VCaP (cell line): ENCODE results near the gene LPIN2.
"Not testable (repeated sequence)": the region's sequence is repeated elsewhere in the genome, so short reads cannot be mapped to it uniquely, and the experiment has no call there.

ENCODE experiments used
- H3K27ac ChIP-seq: fragments of 450-650 bp; 2 replicates; pipeline ENCODE4 v1.5.1; 2017
- TF ChIP-seq, protein P1 (sequence below): fragments of 450-650 bp; conservative IDR thresholded peaks from 2 replicates; pipeline ENCODE4 v1.5.1; 2017; ENCODE audit warnings: mild to moderate bottlenecking, moderate library complexity

LPIN2 gene

DNA sequence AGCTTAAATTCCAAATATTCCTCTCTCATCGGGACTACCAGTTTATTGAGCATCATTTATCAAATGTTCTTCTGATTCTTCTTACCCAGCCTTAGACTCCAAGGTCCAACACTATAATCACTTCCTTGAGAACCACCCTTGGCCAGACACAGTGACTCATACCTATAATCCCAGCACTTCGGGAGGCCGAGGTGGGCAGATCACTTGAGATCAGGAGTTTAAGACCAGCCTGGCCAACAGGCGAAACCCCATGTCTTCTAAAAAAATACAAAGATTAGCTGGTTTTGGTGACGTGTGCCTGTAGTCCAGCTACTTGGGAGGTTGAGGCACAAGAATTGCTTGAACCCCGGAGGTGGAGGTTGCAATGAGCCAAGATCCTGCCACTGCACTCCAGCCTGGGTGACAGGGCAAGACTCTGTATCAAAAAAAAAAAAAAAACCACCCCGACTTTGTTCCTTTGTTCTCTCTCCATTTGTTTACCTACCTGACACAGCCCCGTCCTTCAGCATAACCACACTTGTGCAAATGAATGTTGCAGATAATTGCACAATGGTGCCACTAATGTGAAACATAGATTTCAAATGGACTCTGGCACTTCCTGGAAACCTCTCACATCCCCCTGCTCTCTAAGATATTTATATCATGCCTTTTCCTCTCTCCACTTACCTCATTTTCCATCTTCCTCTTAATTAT lies 38.9 kb upstream of the LPIN2 start:
- TF ChIP-seq, protein P1, sequence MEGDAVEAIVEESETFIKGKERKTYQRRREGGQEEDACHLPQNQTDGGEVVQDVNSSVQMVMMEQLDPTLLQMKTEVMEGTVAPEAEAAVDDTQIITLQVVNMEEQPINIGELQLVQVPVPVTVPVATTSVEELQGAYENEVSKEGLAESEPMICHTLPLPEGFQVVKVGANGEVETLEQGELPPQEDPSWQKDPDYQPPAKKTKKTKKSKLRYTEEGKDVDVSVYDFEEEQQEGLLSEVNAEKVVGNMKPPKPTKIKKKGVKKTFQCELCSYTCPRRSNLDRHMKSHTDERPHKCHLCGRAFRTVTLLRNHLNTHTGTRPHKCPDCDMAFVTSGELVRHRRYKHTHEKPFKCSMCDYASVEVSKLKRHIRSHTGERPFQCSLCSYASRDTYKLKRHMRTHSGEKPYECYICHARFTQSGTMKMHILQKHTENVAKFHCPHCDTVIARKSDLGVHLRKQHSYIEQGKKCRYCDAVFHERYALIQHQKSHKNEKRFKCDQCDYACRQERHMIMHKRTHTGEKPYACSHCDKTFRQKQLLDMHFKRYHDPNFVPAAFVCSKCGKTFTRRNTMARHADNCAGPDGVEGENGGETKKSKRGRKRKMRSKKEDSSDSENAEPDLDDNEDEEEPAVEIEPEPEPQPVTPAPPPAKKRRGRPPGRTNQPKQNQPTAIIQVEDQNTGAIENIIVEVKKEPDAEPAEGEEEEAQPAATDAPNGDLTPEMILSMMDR = no peak
- H3K27ac ChIP-seq = no peak overlapping the region

DNA sequence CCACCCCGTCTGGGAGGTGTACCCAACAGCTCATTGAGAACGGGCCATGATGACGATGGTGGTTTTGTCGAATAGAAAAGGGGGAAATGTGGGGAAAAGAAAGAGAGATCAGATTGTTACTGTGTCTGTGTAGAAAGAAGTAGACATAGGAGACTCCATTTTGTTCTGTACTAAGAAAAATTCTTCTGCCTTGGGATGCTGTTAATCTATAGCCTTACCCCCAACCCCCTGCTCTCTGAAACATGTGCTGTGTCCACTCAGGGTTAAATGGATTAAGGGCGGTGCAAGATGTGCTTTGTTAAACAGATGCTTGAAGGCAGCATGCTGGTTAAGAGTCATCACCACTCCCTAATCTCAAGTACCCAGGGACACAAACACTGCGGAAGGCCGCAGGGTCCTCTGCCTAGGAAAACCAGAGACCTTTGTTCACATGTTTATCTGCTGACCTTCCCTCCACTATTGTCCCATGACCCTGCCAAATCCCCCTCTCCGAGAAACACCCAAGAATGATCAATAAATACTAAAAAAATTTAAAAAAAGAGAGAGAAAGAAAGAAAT lies 37.0 kb upstream of the LPIN2 start:
- H3K27ac ChIP-seq = not testable (repeated sequence)

DNA sequence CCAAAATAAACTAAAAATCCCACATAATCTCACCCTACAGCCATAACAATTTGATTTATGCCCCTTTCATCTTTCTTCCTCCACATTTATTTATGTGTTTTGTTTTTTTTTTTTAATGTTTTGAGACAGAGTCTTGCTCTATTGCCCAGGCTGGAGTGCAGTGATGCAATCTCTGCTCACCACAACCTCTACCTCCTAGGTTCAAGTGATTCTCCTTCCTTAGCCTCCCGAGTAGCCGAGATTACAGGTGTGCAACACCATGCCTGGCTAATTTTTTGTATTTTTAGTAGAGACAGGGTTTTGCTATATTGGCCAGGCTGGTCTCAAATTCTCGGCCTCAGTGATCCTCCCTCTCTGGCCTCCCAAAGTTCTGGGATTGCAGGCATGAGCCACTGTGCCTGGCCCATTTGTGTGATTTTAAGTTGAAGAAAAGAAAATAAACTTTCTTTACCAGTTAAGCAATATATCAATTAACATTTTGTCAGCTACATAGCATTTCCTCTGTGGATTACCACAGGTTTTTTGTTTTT lies 35.9 kb upstream of the LPIN2 start:
- TF ChIP-seq, protein P1 = no peak
- no peak overlapping the region for H3K27ac ChIP-seq

DNA sequence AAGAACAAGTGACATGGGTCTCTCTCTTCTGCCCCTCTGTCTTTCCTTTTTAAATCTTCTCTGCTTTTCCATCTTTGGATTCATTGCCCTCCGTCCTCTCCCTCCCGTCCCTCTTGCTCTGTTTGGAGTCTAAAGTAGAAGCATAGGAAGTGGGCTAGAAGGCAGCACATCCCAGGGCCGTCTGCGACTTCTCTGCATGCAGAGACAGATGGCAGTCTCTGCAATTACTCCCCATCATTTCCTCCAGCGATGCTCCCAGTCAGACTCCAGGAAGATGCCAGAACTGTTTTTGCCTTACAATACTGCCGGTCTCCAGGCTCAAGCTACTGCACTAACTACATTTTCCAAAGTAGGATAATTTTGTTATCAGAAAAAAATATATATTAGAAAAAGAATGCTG lies 35.2 kb upstream of the LPIN2 start:
- no peak overlapping the region for H3K27ac ChIP-seq
- TF ChIP-seq, protein P1 = no peak

DNA sequence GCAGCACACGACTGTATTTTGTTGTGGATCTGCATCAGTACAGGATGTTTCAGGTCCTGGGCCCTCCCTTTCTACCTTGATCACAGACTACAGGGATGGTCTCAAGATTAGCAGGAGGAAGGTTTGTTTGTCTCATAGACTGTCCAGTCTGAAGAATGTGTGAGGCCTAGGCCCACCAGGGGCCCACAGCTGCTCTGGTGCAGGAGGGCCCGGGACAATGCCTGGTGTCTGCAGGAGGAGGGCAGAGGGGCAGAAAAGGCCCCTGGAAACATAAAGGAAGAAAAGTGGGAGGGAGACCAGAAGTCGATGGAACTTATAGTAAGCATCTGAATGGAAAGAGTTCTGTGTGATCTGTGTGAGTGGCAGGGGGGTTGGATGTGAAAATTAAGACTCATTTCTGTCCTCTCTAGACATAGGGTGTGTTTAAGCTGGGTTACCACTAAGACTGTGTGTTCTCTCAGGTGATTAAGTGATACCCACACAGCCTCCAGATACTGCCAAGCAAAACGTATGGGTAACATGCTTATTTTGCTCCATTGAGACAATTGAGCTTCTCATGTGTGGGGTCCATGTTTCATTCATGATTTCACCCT lies 33.4 kb upstream of the LPIN2 start:
- H3K27ac ChIP-seq = peak overlapping the region; percentile 98
- TF ChIP-seq, protein P1 = no peak

DNA sequence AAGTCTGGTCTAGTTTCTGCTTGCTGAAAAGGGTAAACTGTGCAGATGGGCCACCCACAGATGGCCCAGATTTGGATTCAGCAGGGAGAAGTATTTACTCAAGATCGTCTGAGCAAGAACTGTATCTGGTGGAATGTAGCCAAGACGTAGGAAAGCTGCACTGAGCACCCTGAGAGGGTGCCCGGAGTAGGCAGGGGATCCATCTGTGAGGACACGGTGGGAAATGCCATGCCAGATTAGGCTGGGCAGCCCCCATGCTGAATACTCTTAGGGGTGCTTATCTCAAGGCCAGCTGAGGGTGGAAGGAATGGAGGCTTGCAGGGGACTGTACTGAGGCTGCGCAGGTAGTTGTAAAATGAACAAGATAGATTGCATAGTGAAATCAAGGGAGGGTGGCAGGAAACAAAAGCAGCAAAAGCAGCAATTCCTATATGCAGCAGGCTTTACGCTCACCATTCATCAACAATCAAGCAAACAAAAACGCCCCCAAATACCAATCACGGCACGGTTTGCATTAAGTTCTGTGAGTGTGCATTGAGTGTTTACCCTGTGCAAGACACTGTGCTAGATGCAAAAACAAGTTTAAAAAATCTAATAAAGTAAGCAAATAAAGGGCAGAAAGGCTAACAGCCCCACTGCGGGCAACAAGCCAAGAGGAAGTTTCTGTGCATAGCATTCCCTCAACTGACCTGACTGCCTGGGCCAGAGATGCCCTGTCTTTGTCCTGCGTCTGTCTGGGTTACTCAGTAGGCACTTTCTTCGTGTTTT lies 32.2 kb upstream of the LPIN2 start:
- TF ChIP-seq, protein P1 = no peak

GRCh38 chr18:3042379-3042778 lies 29.4 kb upstream of the LPIN2 start:
- peak overlapping the region; percentile 98 for H3K27ac ChIP-seq

More for the DNA sequence above, 32.2 kb upstream of the LPIN2 start:
- H3K27ac ChIP-seq = peak overlapping the region; percentile 98

More at GRCh38 chr18:3042379-3042778, 29.4 kb upstream of the LPIN2 start:
- TF ChIP-seq, protein P1 = no peak
